PC-3 (cell line): ENCODE measurements around the gene ACBD4.

Source experiments
- CTCF ChIP-seq: fragments of 300-600 bp; sonication (generic); conservative IDR thresholded peaks from 2 replicates; pipeline ENCODE4 v1.5.1; 2017; ENCODE audit warnings: antibody characterized with exemption, low read depth, mild to moderate bottlenecking, low read length
- EZH2 ChIP-seq: fragments of 300-600 bp; sonication (generic); IDR thresholded peaks from one replicate; pipeline ENCODE4 v1.6.1; 2017; ENCODE audit warnings: antibody characterized with exemption, mild to moderate bottlenecking, low read length; ENCODE audit not compliant: unreplicated experiment
- EZH2phosphoT487 ChIP-seq: fragments of 300-600 bp; sonication (generic); IDR thresholded peaks from 2 replicates; pipeline ENCODE4 v1.6.1; 2018; ENCODE audit warnings: mild to moderate bottlenecking, antibody characterized with exemption, low read length, borderline replicate concordance

GRCh38 chr17:45145035-45145389, 9.5 kb downstream of the ACBD4 start:
- no peak for TF ChIP-seq CTCF
- no peak for TF ChIP-seq EZH2
- no peak for TF ChIP-seq EZH2phosphoT487
